ENCODE data around the gene SKAP1. TPM values are rescaled to one million over a fixed set of nuclear protein-coding genes. Genes with fewer than 3 reads are reported as not detected.
"Not testable (repeated sequence)": the region's sequence is repeated elsewhere in the genome, so short reads cannot be mapped to it uniquely, and the experiment has no call there.

Gene SKAP1
- total RNA-seq, 3 donors from 2014 or later = 2.2 to 3.2 (median 2.4) TPM

GRCh38 chr17:48192321-48192731 is 237.7 kb downstream of the SKAP1 start:
- no peak for TF ChIP-seq CTCF (IDR thresholded peaks at IDR 0.05)
- no peak for DNase-seq
- intact Hi-C loops (cut with DNase I, micrococcal nuclease) = no loop called here

GRCh38 chr17:48191362-48191761 is 238.7 kb downstream of the SKAP1 start:
- H3K4me1 ChIP-seq (ENCODE audit: low read depth) = no peaks in the 10 kb centered on the region
- no peaks in the 10 kb centered on the region for H3K36me3 ChIP-seq (ENCODE audit: low read depth)
- no peak overlapping the region for H3K4me3 ChIP-seq
- H3K9me3 ChIP-seq = no peaks in the 10 kb centered on the region
- DNase-seq (no peak), ATAC-seq (no peak)
- no peak for TF ChIP-seq CTCF (IDR thresholded peaks at IDR 0.05)
- intact Hi-C loops (cut with DNase I, micrococcal nuclease) = no loop called here

More at GRCh38 chr17:48192321-48192731, 237.7 kb downstream of the SKAP1 start:
- Histone ChIP-seq H3K4me3 (no peak overlapping the region), H3K36me3 (ENCODE audit: low read depth) (no peaks in the 10 kb centered on the region), H3K4me1 (ENCODE audit: low read depth) (no peaks in the 10 kb centered on the region), H3K9me3 (no peaks in the 10 kb centered on the region)
- ATAC-seq = no peak

GRCh38 chr17:48190871-48191270 is 239.1 kb downstream of the SKAP1 start:
- Histone ChIP-seq H3K4me1 (ENCODE audit: low read depth) (no peaks in the 10 kb centered on the region), H3K9me3 (no peaks in the 10 kb centered on the region), H3K36me3 (ENCODE audit: low read depth) (no peaks in the 10 kb centered on the region), H3K4me3 (no peak overlapping the region)
- intact Hi-C loops (cut with DNase I, micrococcal nuclease) = no loop called here
- ATAC-seq (no peak), DNase-seq (no peak)
- TF ChIP-seq CTCF (IDR thresholded peaks at IDR 0.05) = no peak

GRCh38 chr17:48187872-48188608 is 242.0 kb downstream of the SKAP1 start:
- no peak for TF ChIP-seq CTCF (IDR thresholded peaks at IDR 0.05)
- Histone ChIP-seq H3K9me3 (no peaks in the 10 kb centered on the region), H3K4me3 (no peak overlapping the region), H3K36me3 (ENCODE audit: low read depth) (no peaks in the 10 kb centered on the region), H3K4me1 (ENCODE audit: low read depth) (no peaks in the 10 kb centered on the region)
- intact Hi-C loops (cut with DNase I, micrococcal nuclease) = no loop called here
- ATAC-seq (no peak), DNase-seq (no peak)

GRCh38 chr17:48186317-48186716 is 243.7 kb downstream of the SKAP1 start:
- DNase-seq; H3K4me1 ChIP-seq (ENCODE audit: low read depth); H3K9me3 ChIP-seq; H3K36me3 ChIP-seq (ENCODE audit: low read depth); H3K4me3 ChIP-seq; intact Hi-C loops (cut with DNase I, micrococcal nuclease); ATAC-seq: not testable (repeated sequence)

- no peak for ATAC-seq
- Histone ChIP-seq H3K9me3 (no peaks in the 10 kb centered on the region), H3K4me1 (ENCODE audit: low read depth) (no peaks in the 10 kb centered on the region), H3K4me3 (no peak overlapping the region), H3K36me3 (ENCODE audit: low read depth) (no peaks in the 10 kb centered on the region)
- TF ChIP-seq CTCF (IDR thresholded peaks at IDR 0.05) = no peak
- no peak for DNase-seq
- intact Hi-C loops (cut with DNase I, micrococcal nuclease) = no loop called here
Observed at GRCh38 chr17:48184721-48185120, 245.3 kb downstream of the SKAP1 start.

Measured in mucosa of descending colon (tissue), 3 donors.